ENCODE measurements around the gene TRPC4AP.

- TF ChIP-seq POLR2A (IDR thresholded peaks at IDR 0.05) (no peak), POLR2AphosphoS5 (IDR thresholded peaks at IDR 0.05) (no peak)
- TF ChIP-seq, protein P1, sequence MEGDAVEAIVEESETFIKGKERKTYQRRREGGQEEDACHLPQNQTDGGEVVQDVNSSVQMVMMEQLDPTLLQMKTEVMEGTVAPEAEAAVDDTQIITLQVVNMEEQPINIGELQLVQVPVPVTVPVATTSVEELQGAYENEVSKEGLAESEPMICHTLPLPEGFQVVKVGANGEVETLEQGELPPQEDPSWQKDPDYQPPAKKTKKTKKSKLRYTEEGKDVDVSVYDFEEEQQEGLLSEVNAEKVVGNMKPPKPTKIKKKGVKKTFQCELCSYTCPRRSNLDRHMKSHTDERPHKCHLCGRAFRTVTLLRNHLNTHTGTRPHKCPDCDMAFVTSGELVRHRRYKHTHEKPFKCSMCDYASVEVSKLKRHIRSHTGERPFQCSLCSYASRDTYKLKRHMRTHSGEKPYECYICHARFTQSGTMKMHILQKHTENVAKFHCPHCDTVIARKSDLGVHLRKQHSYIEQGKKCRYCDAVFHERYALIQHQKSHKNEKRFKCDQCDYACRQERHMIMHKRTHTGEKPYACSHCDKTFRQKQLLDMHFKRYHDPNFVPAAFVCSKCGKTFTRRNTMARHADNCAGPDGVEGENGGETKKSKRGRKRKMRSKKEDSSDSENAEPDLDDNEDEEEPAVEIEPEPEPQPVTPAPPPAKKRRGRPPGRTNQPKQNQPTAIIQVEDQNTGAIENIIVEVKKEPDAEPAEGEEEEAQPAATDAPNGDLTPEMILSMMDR (IDR thresholded peaks at IDR 0.05) = no peak
Observed at GRCh38 chr20:34970193-34970840, 122.3 kb downstream of the TRPC4AP start.

Measured in transverse colon (tissue), 4 donors.